ENCODE measurements around the gene PLEKHA7. TPM values are rescaled to one million over a fixed set of nuclear protein-coding genes. Genes with fewer than 3 reads are reported as not detected.

PLEKHA7 gene
- total and polyA plus RNA-seq, 2 of the 13 experiments (the other 11 are each of a cell fraction or from before 2014, with no cell fraction given): 17.5 to 18.7 TPM

- intact Hi-C loops (cut with micrococcal nuclease; ENCODE audit: unreplicated experiment) (no loop called here), in situ Hi-C loops (cut with HindIII; ENCODE audit: extremely low pct_ligation_motif_present, low pct_unique_long_range_greater_than_20kb) (no loop called here)
- H3K4me3 ChIP-seq (replicated peaks in 1 of 3; ENCODE audit: insufficient read depth in 1 of 3, low read depth in 2 of 3, low read length in 3 of 3): no peak overlapping the region
- no peaks in the 10 kb centered on the region for H3K79me2 ChIP-seq (ENCODE audit: insufficient read depth, low read length)
- no peak overlapping the region for H2AFZ ChIP-seq (ENCODE audit: low read length)
- DNase-seq (ENCODE audit: low spot score) (no peak), FAIRE-seq (no peak), ATAC-seq (no peak)
- TF ChIP-seq ZNF367 (CRISPR knock-in tag; IDR thresholded peaks at IDR 0.05; ENCODE audit: borderline replicate concordance) (no peak), RFX1 (IDR thresholded peaks at IDR 0.05) (no peak), NCOA2 (CRISPR knock-in tag; IDR thresholded peaks at IDR 0.05) (no peak), WIZ (CRISPR knock-in tag; IDR thresholded peaks at IDR 0.05) (no peak), ZBTB2 (CRISPR knock-in tag; IDR thresholded peaks at IDR 0.05; ENCODE audit: low read depth) (no peak), KDM4B (CRISPR knock-in tag; IDR thresholded peaks at IDR 0.05) (no peak), KDM6A (CRISPR knock-in tag; IDR thresholded peaks at IDR 0.05; ENCODE audit: low read depth) (no peak), ZNF761 (CRISPR knock-in tag; conservative IDR thresholded peaks at IDR 0.05) (no peak), ZSCAN21 (CRISPR knock-in tag; IDR thresholded peaks at IDR 0.05; ENCODE audit: borderline replicate concordance) (no peak), NR2C2 (CRISPR knock-in tag; IDR thresholded peaks at IDR 0.05; ENCODE audit: borderline replicate concordance) (no peak), FOXO1 (CRISPR knock-in tag; IDR thresholded peaks at IDR 0.05) (no peak), ZNF75D (CRISPR knock-in tag; IDR thresholded peaks at IDR 0.05; ENCODE audit: borderline replicate concordance) (no peak), MAFG (CRISPR knock-in tag; IDR thresholded peaks at IDR 0.05) (no peak), DPF2 (CRISPR knock-in tag; IDR thresholded peaks at IDR 0.05; ENCODE audit: borderline replicate concordance, low read depth) (no peak), ZNF780A (CRISPR knock-in tag; IDR thresholded peaks at IDR 0.05) (no peak), ZSCAN31 (CRISPR knock-in tag; IDR thresholded peaks at IDR 0.05; ENCODE audit: low read depth) (no peak)
- BruUV-seq (replicated peaks): no TSS peak
- H3K9me3 ChIP-seq (ENCODE audit: low read length): no peaks in the 10 kb centered on the region
- H3K4me1 ChIP-seq (ENCODE audit: insufficient read depth, low read length): peaks cover 8% of the 10 kb centered on the region; the same call in 1 of the 2 replicates
- no peaks in the 10 kb centered on the region; a peak in 1 of 5 replicates for H3K36me3 ChIP-seq (replicated peaks in 1 of 2; ENCODE audit: control insufficient read depth in 1 of 2, insufficient read depth in 2 of 2, low read length in 2 of 2)
- H3K4me2 ChIP-seq (ENCODE audit: low read depth, low read length): no peak overlapping the region
- H3K9ac ChIP-seq (ENCODE audit: insufficient read depth, low read depth, low read length): no peak overlapping the region
- ChIA-PET CTCF (ENCODE audit: low intra/inter-chr PET ratio, low total read pairs) (no interaction called here), POLR2A (no interaction called here)
- H3K27me3 ChIP-seq (ENCODE audit: control insufficient read depth in 1 of 2, insufficient read depth in 2 of 2, low read length in 2 of 2): no peaks in the 10 kb centered on the region
- over 99% methylated on average over 3 of the region's 3 CpGs for WGBS (ENCODE audit: low lambda C conversion rate)
- no peak overlapping the region for H3K27ac ChIP-seq (ENCODE audit: extremely low read length, insufficient read depth, low read length)
- H4K20me1 ChIP-seq (ENCODE audit: insufficient read depth, low read length): no peaks in the 10 kb centered on the region
These were observed 104.7 kb downstream of the PLEKHA7 start for GRCh38 chr11:16909359-16910035.
